Measurements from ENCODE around the gene SNX21. TPM values are rescaled to one million over a fixed set of nuclear protein-coding genes. Genes with fewer than 3 reads are reported as not detected.

Gene SNX21
- total and polyA plus RNA-seq, 2 donors (not counting 1 experiment from before 2014, with no cell fraction given): 2.2 to 2.4 TPM

DNA sequence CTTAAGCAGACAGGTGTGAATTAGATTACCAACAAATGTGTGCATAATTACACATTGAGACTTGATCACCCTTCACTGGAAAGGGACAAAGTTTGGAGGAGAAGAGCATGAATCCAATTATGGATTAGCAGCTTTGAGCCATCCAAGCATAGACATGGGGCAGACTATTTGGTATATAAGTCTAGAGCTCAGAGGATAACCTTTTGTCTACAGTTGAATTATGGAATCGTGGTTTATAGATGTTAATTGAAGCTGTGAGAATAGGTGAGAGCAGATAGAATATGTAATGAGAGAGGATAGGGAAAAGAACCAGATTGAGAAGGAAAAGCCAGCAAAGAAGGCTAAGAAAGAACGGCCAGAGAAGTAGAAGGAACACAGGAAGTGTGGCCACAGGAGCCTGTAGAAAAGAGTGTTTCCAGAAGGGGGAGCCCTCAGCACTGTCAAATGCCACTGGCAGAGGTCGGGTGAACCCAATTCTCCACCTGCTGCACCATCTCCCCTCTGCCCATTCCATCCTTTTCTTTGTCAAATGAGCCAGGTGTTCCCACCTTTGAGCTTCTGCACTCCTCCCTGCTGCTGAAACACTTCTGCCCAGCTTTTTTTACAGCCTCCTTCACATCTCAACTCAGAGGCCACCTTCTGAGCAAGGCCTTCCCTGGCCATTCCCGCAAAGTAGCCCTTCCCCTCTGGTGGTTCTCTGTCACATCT, 34.5 kb upstream of the SNX21 start:
- H2AFZ ChIP-seq (ENCODE audit: insufficient read depth, low read depth, low read length, poor library complexity, severe bottlenecking): no peak overlapping the region
- H3K9ac ChIP-seq (ENCODE audit: low read length): no peak overlapping the region
- CTCF ChIA-PET: interaction anchor here (0.9 to 3.1 kb wide), 23 partner anchors 11 to 216 kb away, joined by 3 to 57 read pairs (median 4); partner anchors contain the start of genes ACOT8, CTSA, NEURL2 and PCIF1
- intact Hi-C loops (cut with micrococcal nuclease): loop anchor here (1.0 to 10.0 kb wide), 5 partner anchors 92 to 886 kb away; partner anchors contain the start of genes CD40, CTSA, NEURL2 and TP53RK
- peak; percentile 83 for ATAC-seq (ENCODE audit: low read depth)
- Mint-ChIP-seq H3K27ac (peak overlapping the region; percentile 0), H3K9me3 (ENCODE audit: insufficient read depth) (no peaks in the 10 kb centered on the region), H3K4me1 (peaks cover 8% of the 10 kb centered on the region), H3K4me3 (no peak overlapping the region), H3K27me3 (no peaks in the 10 kb centered on the region)
- H3K79me2 ChIP-seq (ENCODE audit: control insufficient read depth, insufficient read depth, low read length): no peaks in the 10 kb centered on the region
- POLR2A ChIA-PET: interaction anchor here (0.7 to 1.0 kb wide), 2 partner anchors 91 to 136 kb away, joined by 3 to 7 read pairs; no protein-coding TSS in a partner anchor
- no peaks in the 10 kb centered on the region for H4K20me1 ChIP-seq (ENCODE audit: control insufficient read depth, insufficient read depth, low read length, poor library complexity, severe bottlenecking)
- no peaks in the 10 kb centered on the region for H3K27me3 ChIP-seq (replicated peaks in 1 of 4; ENCODE audit: control extremely low read depth in 1 of 4, control insufficient read depth in 3 of 4, insufficient read depth in 4 of 4, low read length in 3 of 4)
- H3K9me3 ChIP-seq (ENCODE audit: control extremely low read depth in 1 of 3, control insufficient read depth in 2 of 3, insufficient read depth in 1 of 3, low read length in 2 of 3): no peaks in the 10 kb centered on the region
- H3K4me3 ChIP-seq (ENCODE audit: control extremely low read depth in 1 of 5, extremely low read depth in 1 of 5, insufficient read depth in 1 of 5, low read depth in 2 of 5, low read length in 4 of 5): no peak overlapping the region
- peak overlapping the region; percentile 8 to 16 for H3K27ac ChIP-seq (ENCODE audit: low read length in 2 of 2)
- no peak overlapping the region for H3K4me2 ChIP-seq (replicated peaks; ENCODE audit: low read depth, low read length, poor library complexity, severe bottlenecking)
- WGBS (ENCODE audit: insufficient coverage): 46% methylated on average over 3 of the region's 4 CpGs
- H3K36me3 ChIP-seq (replicated peaks in 1 of 2; ENCODE audit: control extremely low read depth in 1 of 2, control insufficient read depth in 1 of 2, extremely low read depth in 1 of 2, insufficient read depth in 2 of 2, low read length in 1 of 2): peaks cover 0 to 57% of the 10 kb centered on the region in 2 experiments
- no peak for TF ChIP-seq EZH2 (IDR thresholded peaks at IDR 0.05; ENCODE audit: borderline replicate concordance, insufficient read depth, low read depth, low read length, poor library complexity, severe bottlenecking)
- TF ChIP-seq, protein P1, sequence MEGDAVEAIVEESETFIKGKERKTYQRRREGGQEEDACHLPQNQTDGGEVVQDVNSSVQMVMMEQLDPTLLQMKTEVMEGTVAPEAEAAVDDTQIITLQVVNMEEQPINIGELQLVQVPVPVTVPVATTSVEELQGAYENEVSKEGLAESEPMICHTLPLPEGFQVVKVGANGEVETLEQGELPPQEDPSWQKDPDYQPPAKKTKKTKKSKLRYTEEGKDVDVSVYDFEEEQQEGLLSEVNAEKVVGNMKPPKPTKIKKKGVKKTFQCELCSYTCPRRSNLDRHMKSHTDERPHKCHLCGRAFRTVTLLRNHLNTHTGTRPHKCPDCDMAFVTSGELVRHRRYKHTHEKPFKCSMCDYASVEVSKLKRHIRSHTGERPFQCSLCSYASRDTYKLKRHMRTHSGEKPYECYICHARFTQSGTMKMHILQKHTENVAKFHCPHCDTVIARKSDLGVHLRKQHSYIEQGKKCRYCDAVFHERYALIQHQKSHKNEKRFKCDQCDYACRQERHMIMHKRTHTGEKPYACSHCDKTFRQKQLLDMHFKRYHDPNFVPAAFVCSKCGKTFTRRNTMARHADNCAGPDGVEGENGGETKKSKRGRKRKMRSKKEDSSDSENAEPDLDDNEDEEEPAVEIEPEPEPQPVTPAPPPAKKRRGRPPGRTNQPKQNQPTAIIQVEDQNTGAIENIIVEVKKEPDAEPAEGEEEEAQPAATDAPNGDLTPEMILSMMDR (IDR thresholded peaks at IDR 0.05): peak; percentile 83
- H3K4me1 ChIP-seq (ENCODE audit: control insufficient read depth in 2 of 2, insufficient read depth in 2 of 2, low read length in 2 of 2): peaks cover 3 to 10% of the 10 kb centered on the region in 2 donors
- DNase-seq: peak; percentile 72

DNA sequence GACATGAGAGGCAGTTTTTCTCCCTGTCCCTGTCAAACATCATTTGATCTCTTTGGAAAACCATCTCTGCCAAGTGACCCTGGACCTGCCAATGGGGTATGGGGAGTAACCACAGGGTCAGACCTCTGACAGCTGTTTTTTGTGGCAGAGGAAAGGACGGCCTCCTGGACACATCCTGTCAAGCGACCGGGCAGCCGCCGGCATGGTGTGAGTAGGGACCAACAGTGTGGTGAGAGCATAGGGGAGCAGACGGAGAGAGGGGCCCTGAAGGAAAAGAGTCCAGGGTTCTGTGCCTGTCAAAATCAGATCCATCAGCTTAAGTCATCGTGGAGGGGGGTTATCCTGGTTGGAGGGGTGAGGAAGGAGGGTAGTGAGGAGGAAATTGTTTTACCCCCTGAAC, 31.7 kb upstream of the SNX21 start:
- TF ChIP-seq EZH2 (IDR thresholded peaks at IDR 0.05; ENCODE audit: borderline replicate concordance, insufficient read depth, low read depth, low read length, poor library complexity, severe bottlenecking): no peak
- TF ChIP-seq, protein P1 (IDR thresholded peaks at IDR 0.05): no peak
- CTCF ChIA-PET: no interaction called here
- Histone ChIP-seq H3K9ac (ENCODE audit: low read length) (no peak overlapping the region), H3K27me3 (replicated peaks in 1 of 4; ENCODE audit: control extremely low read depth in 1 of 4, control insufficient read depth in 3 of 4, insufficient read depth in 4 of 4, low read length in 3 of 4) (no peaks in the 10 kb centered on the region), H2AFZ (ENCODE audit: insufficient read depth, low read depth, low read length, poor library complexity, severe bottlenecking) (no peak overlapping the region), H3K4me3 (ENCODE audit: control extremely low read depth in 1 of 5, extremely low read depth in 1 of 5, insufficient read depth in 1 of 5, low read depth in 2 of 5, low read length in 4 of 5) (no peak overlapping the region), H3K4me1 (ENCODE audit: control insufficient read depth in 2 of 2, insufficient read depth in 2 of 2, low read length in 2 of 2) (peaks cover 3 to 10% of the 10 kb centered on the region in 2 donors), H3K4me2 (replicated peaks; ENCODE audit: low read depth, low read length, poor library complexity, severe bottlenecking) (no peak overlapping the region), H4K20me1 (ENCODE audit: control insufficient read depth, insufficient read depth, low read length, poor library complexity, severe bottlenecking) (no peaks in the 10 kb centered on the region), H3K36me3 (replicated peaks in 1 of 2; ENCODE audit: control extremely low read depth in 1 of 2, control insufficient read depth in 1 of 2, extremely low read depth in 1 of 2, insufficient read depth in 2 of 2, low read length in 1 of 2) (peaks cover 0 to 55% of the 10 kb centered on the region in 2 experiments), H3K27ac (ENCODE audit: low read length in 2 of 2) (no peak overlapping the region), H3K9me3 (ENCODE audit: control extremely low read depth in 1 of 3, control insufficient read depth in 2 of 3, insufficient read depth in 1 of 3, low read length in 2 of 3) (no peaks in the 10 kb centered on the region), H3K79me2 (ENCODE audit: control insufficient read depth, insufficient read depth, low read length) (no peaks in the 10 kb centered on the region)
- DNase-seq: no peak
- 89% methylated on average over 7 of the region's 7 CpGs for whole genome bisulfite sequencing (ENCODE audit: insufficient coverage)
- intact Hi-C loops (cut with micrococcal nuclease): no loop called here
- Mint-ChIP-seq H3K9me3 (ENCODE audit: insufficient read depth) (no peaks in the 10 kb centered on the region), H3K4me3 (no peak overlapping the region), H3K4me1 (peaks cover 8% of the 10 kb centered on the region), H3K27ac (no peak overlapping the region), H3K27me3 (no peaks in the 10 kb centered on the region)
- POLR2A ChIA-PET: no interaction called here
- no peak for ATAC-seq (ENCODE audit: low read depth)
